Fibroblast of lung (primary cell): ENCODE results near the gene SST. TPM values are rescaled to one million over a fixed set of nuclear protein-coding genes. Genes with fewer than 3 reads are reported as not detected.

ENCODE experiments used
- DNase-seq, 2 donors: peaks; one replicate each; pipeline versions ENCODE4 v3.0.0 to v3.0.0-alpha.2; 2010; ENCODE audit warnings: low read depth in 2 of 2
- H2AFZ ChIP-seq: 2 replicates; pipeline ENCODE4 v1.5.1; 2012; ENCODE audit warnings: low read length, control low read depth, inconsistent platforms
- H3K27ac ChIP-seq: 2 replicates; pipeline ENCODE4 v1.5.1; 2011; ENCODE audit warnings: low read length, control low read depth; ENCODE audit not compliant: insufficient read depth
- H3K27me3 ChIP-seq: 2 replicates; pipeline ENCODE4 v1.5.1; 2011; ENCODE audit warnings: mild to moderate bottlenecking, low read length; ENCODE audit not compliant: control insufficient read depth, insufficient read depth
- H3K36me3 ChIP-seq: 2 replicates; pipeline ENCODE4 v1.5.1; 2011; ENCODE audit warnings: low read length; ENCODE audit not compliant: control insufficient read depth, insufficient read depth
- H3K4me1 ChIP-seq: 2 replicates; pipeline ENCODE4 v1.5.1; 2011; ENCODE audit warnings: low read length; ENCODE audit not compliant: control insufficient read depth, insufficient read depth; ENCODE audit errors: extremely low read depth
- H3K4me2 ChIP-seq: 2 replicates; pipeline ENCODE4 v1.5.1; 2011; ENCODE audit warnings: low read length, control low read depth; ENCODE audit not compliant: insufficient read depth; ENCODE audit errors: extremely low read depth
- H3K4me3 ChIP-seq, 4 experiments: fragments of 200-600 bp in 1 of 4; sonication (generic) in 1 of 4; replicated peaks in 1 of 4; 2 replicates each; pipeline ENCODE4 v1.5.1; 2011 to 2016; ENCODE audit warnings: low read length in 4 of 4, low read depth in 3 of 4, mild to moderate bottlenecking in 3 of 4, control low read depth in 2 of 4, inconsistent platforms in 1 of 4, mixed read lengths in 1 of 4; ENCODE audit not compliant: insufficient read depth in 1 of 4; ENCODE audit errors: control extremely low read depth in 1 of 4
- H3K79me2 ChIP-seq: 2 replicates; pipeline ENCODE4 v1.5.1; 2012; ENCODE audit warnings: mild to moderate bottlenecking, low read length, inconsistent platforms; ENCODE audit not compliant: control insufficient read depth, insufficient read depth
- H3K9ac ChIP-seq: 2 replicates; pipeline ENCODE4 v1.5.1; 2011; ENCODE audit warnings: mild to moderate bottlenecking, low read length, control low read depth; ENCODE audit not compliant: insufficient read depth
- H3K9me3 ChIP-seq: 2 replicates; pipeline ENCODE4 v1.5.1; 2012; ENCODE audit warnings: low read depth, low read length; ENCODE audit not compliant: control insufficient read depth, insufficient read depth
- H4K20me1 ChIP-seq: 2 replicates; pipeline ENCODE4 v1.5.1; 2011; ENCODE audit warnings: low read length; ENCODE audit not compliant: control insufficient read depth, insufficient read depth; ENCODE audit errors: extremely low read depth
- EZH2 ChIP-seq: IDR thresholded peaks from 2 replicates; pipeline ENCODE4 v1.5.1; 2012; ENCODE audit warnings: low read length, control low read depth, mild to moderate bottlenecking; ENCODE audit errors: missing control alignments
- polyA plus RNA-seq, 2 donors: library from polyadenylated mRNA; depleted of rRNA in 1 of 2; stranded (reverse) in 1 of 2; unstranded in 1 of 2; fragments of >200 nt; gene quantifications; 2 replicates each; pipeline ENCODE4 v1.2.1, GENCODE V29; 2011 to 2012; ENCODE audit warnings: missing spikeins in 1 of 2
- total RNA-seq: library from RNA; depleted of rRNA; stranded (reverse); fragments of >200 nt; gene quantifications from 2 replicates; pipeline ENCODE4 v1.2.1, GENCODE V29; 2014
- TF ChIP-seq, protein P1 (sequence below), 2 donors: IDR thresholded peaks in 1 of 2; conservative IDR thresholded peaks in 1 of 2; 1 replicate in 1 of 2; 2 replicates in 1 of 2; pipeline ENCODE4 v1.5.1; 2011 to 2012; ENCODE audit warnings: low read length in 2 of 2, control low read depth in 1 of 2, inconsistent platforms in 1 of 2, low read depth in 1 of 2, mild to moderate bottlenecking in 1 of 2

Gene SST
- total and polyA plus RNA-seq, 2 donors (not counting 1 experiment from before 2014, with no cell fraction given), result not detected

GRCh38 chr3:187689984-187690383 lies 19.8 kb upstream of the SST start:
- no peak for TF ChIP-seq EZH2
- TF ChIP-seq, protein P1, sequence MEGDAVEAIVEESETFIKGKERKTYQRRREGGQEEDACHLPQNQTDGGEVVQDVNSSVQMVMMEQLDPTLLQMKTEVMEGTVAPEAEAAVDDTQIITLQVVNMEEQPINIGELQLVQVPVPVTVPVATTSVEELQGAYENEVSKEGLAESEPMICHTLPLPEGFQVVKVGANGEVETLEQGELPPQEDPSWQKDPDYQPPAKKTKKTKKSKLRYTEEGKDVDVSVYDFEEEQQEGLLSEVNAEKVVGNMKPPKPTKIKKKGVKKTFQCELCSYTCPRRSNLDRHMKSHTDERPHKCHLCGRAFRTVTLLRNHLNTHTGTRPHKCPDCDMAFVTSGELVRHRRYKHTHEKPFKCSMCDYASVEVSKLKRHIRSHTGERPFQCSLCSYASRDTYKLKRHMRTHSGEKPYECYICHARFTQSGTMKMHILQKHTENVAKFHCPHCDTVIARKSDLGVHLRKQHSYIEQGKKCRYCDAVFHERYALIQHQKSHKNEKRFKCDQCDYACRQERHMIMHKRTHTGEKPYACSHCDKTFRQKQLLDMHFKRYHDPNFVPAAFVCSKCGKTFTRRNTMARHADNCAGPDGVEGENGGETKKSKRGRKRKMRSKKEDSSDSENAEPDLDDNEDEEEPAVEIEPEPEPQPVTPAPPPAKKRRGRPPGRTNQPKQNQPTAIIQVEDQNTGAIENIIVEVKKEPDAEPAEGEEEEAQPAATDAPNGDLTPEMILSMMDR (conservative IDR thresholded peaks at IDR 0.05 in 1 of 2, IDR thresholded peaks at IDR 0.05 in 1 of 2; ENCODE audit: low read depth in 1 of 2, low read length in 2 of 2), result no peak
- H3K9me3 ChIP-seq, result no peaks in the 10 kb centered on the region
- no peaks in the 10 kb centered on the region for H3K36me3 ChIP-seq
- H3K9ac ChIP-seq, result no peak overlapping the region
- H3K27me3 ChIP-seq, result peaks cover 2% of the 10 kb centered on the region
- peak; percentile 53 to 60 for DNase-seq
- no peaks in the 10 kb centered on the region for H3K4me1 ChIP-seq
- H3K4me3 ChIP-seq, result no peak overlapping the region
- no peaks in the 10 kb centered on the region for H3K79me2 ChIP-seq
- H3K4me2 ChIP-seq, result no peak overlapping the region
- H2AFZ ChIP-seq, result no peak overlapping the region
- H4K20me1 ChIP-seq, result no peaks in the 10 kb centered on the region
- H3K27ac ChIP-seq, result no peak overlapping the region

DNA sequence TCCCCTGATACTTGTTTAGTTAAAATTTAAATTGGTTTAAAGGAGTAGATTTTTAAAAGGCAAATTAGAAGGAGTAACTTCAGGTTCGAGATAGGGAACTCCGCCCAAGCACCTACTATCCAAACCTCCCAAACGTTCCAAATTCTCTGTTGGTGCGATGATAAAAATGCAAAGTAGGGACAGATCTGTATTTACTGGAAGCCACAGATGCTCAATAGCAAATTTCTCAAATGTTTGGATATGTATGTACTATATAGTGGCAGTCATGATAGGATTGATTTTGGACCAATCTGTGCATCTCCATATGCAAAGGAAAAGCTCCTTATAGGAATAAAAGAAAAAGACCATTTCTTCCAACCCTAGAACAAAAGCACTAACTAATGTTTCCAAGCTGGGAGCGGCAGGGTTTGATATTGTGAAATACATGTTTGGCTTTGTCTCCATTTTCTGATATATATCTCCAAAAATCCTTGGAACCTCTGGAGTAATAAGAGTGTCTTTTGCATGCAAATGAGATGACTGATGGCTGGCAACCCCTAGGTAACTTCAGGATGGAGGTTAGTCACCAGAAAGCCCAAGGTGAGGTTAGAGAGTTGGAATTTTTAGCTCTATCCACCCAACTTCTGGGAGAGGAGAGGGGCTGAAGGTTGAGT lies 16.6 kb upstream of the SST start:
- Histone ChIP-seq H3K4me3 (no peak overlapping the region), H3K36me3 (no peaks in the 10 kb centered on the region), H3K27ac (no peak overlapping the region), H3K4me2 (no peak overlapping the region), H3K27me3 (no peaks in the 10 kb centered on the region), H2AFZ (no peak overlapping the region), H3K9ac (no peak overlapping the region), H3K4me1 (no peaks in the 10 kb centered on the region), H3K9me3 (no peaks in the 10 kb centered on the region), H4K20me1 (no peaks in the 10 kb centered on the region), H3K79me2 (no peaks in the 10 kb centered on the region)
- no peak for DNase-seq
- no peak for TF ChIP-seq EZH2
- TF ChIP-seq, protein P1 (conservative IDR thresholded peaks at IDR 0.05 in 1 of 2, IDR thresholded peaks at IDR 0.05 in 1 of 2; ENCODE audit: low read depth in 1 of 2, low read length in 2 of 2), result no peak

DNA sequence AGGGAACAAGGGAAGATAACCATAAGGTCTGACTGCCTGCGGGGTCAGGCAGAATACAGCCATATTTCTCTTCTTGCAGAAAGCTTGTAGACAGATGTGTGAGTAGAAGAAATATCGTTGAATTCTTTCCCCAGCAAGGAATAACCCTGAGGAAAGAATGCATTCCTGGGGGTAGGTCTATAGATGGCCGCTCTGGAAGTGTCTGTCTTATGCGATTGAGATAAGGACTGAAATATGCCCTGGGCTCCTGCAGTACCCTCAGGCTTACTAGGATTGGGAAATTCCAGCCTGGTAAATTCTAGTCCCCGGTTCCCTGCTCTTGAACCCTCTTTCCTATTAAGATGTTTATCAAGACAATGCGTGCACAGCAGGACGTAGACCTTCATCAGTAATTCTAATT lies 15.8 kb upstream of the SST start:
- no peak overlapping the region for H3K9ac ChIP-seq
- DNase-seq, result no peak
- no peaks in the 10 kb centered on the region for H3K4me1 ChIP-seq
- no peaks in the 10 kb centered on the region for H3K36me3 ChIP-seq
- H4K20me1 ChIP-seq, result no peaks in the 10 kb centered on the region
- H3K4me3 ChIP-seq, result no peak overlapping the region
- H3K79me2 ChIP-seq, result no peaks in the 10 kb centered on the region
- H3K27me3 ChIP-seq, result no peaks in the 10 kb centered on the region
- no peak overlapping the region for H3K27ac ChIP-seq
- TF ChIP-seq EZH2, result no peak
- TF ChIP-seq, protein P1 (conservative IDR thresholded peaks at IDR 0.05 in 1 of 2, IDR thresholded peaks at IDR 0.05 in 1 of 2; ENCODE audit: low read depth in 1 of 2, low read length in 2 of 2), result no peak
- H2AFZ ChIP-seq, result no peak overlapping the region
- H3K4me2 ChIP-seq, result no peak overlapping the region
- H3K9me3 ChIP-seq, result no peaks in the 10 kb centered on the region
